Measurements from ENCODE around the gene MEOX1.

The MEOX1 gene

DNA sequence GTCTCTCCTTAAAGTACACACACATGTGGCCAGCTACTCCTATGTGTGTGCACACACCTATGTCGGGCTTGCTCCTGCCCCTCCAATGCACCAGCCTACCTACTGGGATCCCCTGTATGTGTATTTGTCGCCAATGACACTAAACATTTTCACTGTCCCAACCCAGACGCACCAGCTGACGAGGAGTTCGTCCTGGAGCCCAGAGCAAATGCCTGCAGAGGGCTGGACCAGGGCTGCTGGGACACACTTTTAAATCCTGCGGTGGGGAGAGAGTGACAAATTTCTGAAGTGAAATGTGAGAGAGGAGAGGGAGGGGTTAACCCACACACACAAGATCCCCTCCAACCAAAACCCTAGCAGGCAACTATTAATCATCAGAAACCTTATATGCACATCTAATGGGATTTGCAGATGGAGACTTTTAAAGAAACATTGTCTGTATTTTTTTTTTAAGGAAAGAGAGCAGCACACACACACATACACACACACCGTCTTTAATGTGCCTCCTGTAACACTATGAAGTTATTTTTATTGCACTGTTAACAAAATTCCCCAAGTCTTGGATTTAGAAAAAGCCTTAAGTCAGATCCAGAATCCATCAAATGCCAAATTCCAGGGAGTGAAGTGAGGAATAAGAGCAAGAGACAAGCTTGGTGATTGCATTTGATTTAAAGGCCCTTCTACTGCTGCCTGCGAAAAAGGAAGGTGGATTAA, at the start of gene MEOX1:
Gene MEOX1, minus strand, starts transcription at position 224 of the 714 bp plus-strand sequence. CDS start 388 bp downstream, outside the sequence.
- peak within 1 kb of the TSS; percentile 77 for H3K4me3 Mint-ChIP-seq
- no peaks in the 10 kb centered on the region for H3K27me3 Mint-ChIP-seq
- no peaks in the 10 kb centered on the region for H3K36me3 Mint-ChIP-seq
- peak within 1 kb of the TSS; percentile 81 for H3K27ac Mint-ChIP-seq
- H3K4me1 Mint-ChIP-seq = peaks cover 38% of the 10 kb centered on the region
- H3K9me3 Mint-ChIP-seq = no peaks in the 10 kb centered on the region

- H3K27me3 Mint-ChIP-seq = peaks cover 24% of the 10 kb centered on the region
Observed at GRCh38 chr17:43710101-43710500, 48.4 kb upstream of the MEOX1 start.

DNA sequence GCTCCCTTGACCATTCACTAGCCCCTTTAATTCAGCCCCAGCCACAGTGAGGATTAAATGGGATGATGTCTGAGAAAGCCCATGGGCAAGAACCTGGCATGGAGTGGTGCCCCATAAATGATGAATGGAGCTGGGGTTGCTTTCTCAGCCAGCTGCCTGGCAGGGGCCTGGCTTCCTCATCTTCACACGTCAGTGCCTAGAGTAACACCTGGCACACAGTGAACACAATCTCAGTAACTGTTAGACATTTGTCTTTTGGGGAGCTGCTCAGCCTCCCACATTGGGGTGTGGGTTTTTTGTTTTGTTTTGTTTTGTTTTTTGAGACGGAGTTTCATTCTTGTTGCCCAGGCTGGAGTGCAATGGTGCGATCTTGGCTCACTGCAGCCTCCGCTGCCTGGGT, 47.5 kb upstream of the MEOX1 start:
- Mint-ChIP-seq H3K27me3 (peaks cover 19% of the 10 kb centered on the region), H3K27ac (no peak overlapping the region), H3K4me1 (peaks cover 9% of the 10 kb centered on the region), H3K36me3 (no peaks in the 10 kb centered on the region), H3K9me3 (no peaks in the 10 kb centered on the region), H3K4me3 (no peak overlapping the region)

More at GRCh38 chr17:43710101-43710500, 48.4 kb upstream of the MEOX1 start:
- no peaks in the 10 kb centered on the region for H3K9me3 Mint-ChIP-seq
- peaks cover 14% of the 10 kb centered on the region for H3K4me1 Mint-ChIP-seq
- H3K4me3 Mint-ChIP-seq = no peak overlapping the region
- H3K27ac Mint-ChIP-seq = no peak overlapping the region
- H3K36me3 Mint-ChIP-seq = no peaks in the 10 kb centered on the region

DNA sequence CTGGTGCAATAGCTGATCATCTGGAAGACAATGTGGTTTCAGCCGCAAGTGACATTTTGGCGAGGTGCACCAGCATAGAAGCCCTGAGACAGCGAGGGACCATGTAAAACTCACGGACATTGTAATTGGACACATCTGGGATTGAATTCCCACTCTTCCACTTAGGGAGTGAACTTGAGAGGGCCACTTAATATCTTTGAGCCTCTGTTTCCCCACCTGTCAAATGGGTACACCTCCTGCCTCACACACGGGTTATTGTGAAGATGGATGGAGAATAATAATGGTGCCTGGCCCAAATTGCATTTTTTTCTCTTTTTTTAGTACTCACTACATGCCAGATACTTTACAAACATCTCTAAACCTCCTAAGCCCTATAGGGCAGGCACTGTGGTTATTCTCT, 45.5 kb upstream of the MEOX1 start:
- Mint-ChIP-seq H3K36me3 (no peaks in the 10 kb centered on the region), H3K27ac (no peak overlapping the region), H3K4me3 (no peak overlapping the region), H3K9me3 (no peaks in the 10 kb centered on the region), H3K4me1 (no peaks in the 10 kb centered on the region), H3K27me3 (peaks cover 8% of the 10 kb centered on the region)

- Mint-ChIP-seq H3K36me3 (no peaks in the 10 kb centered on the region), H3K9me3 (no peaks in the 10 kb centered on the region), H3K27me3 (peaks cover 6% of the 10 kb centered on the region), H3K4me1 (peaks cover 2% of the 10 kb centered on the region), H3K27ac (no peak overlapping the region), H3K4me3 (no peak overlapping the region)
Observed at GRCh38 chr17:43706235-43706634, 44.5 kb upstream of the MEOX1 start.

- H3K4me1 Mint-ChIP-seq = peaks cover 4% of the 10 kb centered on the region
- no peak overlapping the region for H3K27ac Mint-ChIP-seq
- peaks cover 6% of the 10 kb centered on the region for H3K27me3 Mint-ChIP-seq
- no peaks in the 10 kb centered on the region for H3K9me3 Mint-ChIP-seq
- no peaks in the 10 kb centered on the region for H3K36me3 Mint-ChIP-seq
- H3K4me3 Mint-ChIP-seq = no peak overlapping the region
Observed at GRCh38 chr17:43703630-43704029, 41.9 kb upstream of the MEOX1 start.

GRCh38 chr17:43702637-43703036, 40.9 kb upstream of the MEOX1 start:
- Mint-ChIP-seq H3K9me3 (no peaks in the 10 kb centered on the region), H3K36me3 (no peaks in the 10 kb centered on the region), H3K4me1 (peaks cover 4% of the 10 kb centered on the region), H3K4me3 (no peak overlapping the region), H3K27me3 (peaks cover 6% of the 10 kb centered on the region), H3K27ac (no peak overlapping the region)

DNA sequence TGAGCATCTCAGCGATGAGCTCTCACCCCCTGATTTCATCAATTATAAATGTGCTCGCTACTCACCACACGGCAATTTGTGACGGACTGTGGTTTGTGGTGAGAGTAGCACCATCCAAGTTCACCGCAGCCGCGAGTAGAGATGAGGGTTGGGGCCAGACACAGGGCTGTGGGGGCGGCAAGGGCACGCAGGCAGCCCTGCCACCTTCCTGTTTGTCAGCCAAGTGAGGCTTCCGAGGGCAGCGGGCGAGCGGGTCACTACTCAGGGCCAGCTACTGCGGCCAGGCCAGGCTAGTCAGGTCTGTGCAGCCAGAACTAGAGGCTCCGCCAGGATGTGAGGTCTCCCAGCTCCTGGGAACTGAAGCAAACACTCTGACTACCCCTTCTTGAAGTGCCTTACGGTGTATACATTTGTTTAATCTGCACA, 39.6 kb upstream of the MEOX1 start:
- Mint-ChIP-seq H3K27me3 (peaks cover 6% of the 10 kb centered on the region), H3K9me3 (no peaks in the 10 kb centered on the region), H3K27ac (peak overlapping the region; percentile 77), H3K36me3 (no peaks in the 10 kb centered on the region), H3K4me1 (peaks cover 4% of the 10 kb centered on the region), H3K4me3 (no peak overlapping the region)

- Mint-ChIP-seq H3K27me3 (peaks cover 6% of the 10 kb centered on the region), H3K4me1 (peaks cover 4% of the 10 kb centered on the region), H3K27ac (no peak overlapping the region)
Observed at GRCh38 chr17:43699438-43699756, 37.7 kb upstream of the MEOX1 start.

DNA sequence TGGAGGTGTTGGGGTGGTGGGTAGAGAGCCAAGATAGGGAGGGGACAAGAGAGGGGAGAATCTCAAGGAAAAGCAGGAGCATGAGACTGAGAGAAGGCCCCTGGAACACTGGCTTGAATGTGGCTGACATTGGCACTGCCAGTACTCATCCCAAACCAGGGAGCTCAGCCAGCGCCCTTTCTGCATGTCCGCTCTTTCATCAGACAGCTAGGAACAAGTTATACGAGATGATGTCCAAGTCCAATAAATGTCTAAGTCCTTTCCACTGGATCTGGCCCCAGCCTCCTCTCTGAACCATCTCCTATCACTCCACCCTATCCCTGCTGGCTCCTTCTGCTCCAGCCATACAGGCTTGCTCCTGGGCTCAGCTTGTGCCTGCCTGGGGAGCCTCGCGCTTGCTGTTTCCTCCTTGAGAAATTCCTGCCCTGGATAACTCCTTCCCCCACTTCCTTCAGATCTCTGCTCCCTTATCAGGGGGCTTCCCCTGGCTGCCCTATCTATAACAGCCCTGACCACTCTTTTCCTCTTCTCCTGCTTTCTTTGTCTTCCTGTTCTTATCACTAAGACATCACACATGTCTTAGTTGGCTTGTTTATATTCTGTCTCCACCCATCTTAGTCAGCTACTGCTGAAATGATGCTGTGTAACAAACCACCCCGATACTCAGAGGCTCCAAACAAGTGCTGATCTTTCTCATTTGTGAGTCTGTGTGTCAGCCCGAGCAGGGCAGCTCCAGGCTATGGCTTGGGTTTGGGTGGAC, 37.1 kb upstream of the MEOX1 start:
- H3K36me3 Mint-ChIP-seq = no peaks in the 10 kb centered on the region
- H3K4me3 Mint-ChIP-seq = no peak overlapping the region
- H3K4me1 Mint-ChIP-seq = peaks cover 4% of the 10 kb centered on the region
- H3K27me3 Mint-ChIP-seq = peaks cover 7% of the 10 kb centered on the region
- H3K9me3 Mint-ChIP-seq = no peaks in the 10 kb centered on the region
- no peak overlapping the region for H3K27ac Mint-ChIP-seq

More at GRCh38 chr17:43699438-43699756, 37.7 kb upstream of the MEOX1 start:
- Mint-ChIP-seq H3K4me3 (no peak overlapping the region), H3K36me3 (no peaks in the 10 kb centered on the region), H3K9me3 (no peaks in the 10 kb centered on the region)

DNA sequence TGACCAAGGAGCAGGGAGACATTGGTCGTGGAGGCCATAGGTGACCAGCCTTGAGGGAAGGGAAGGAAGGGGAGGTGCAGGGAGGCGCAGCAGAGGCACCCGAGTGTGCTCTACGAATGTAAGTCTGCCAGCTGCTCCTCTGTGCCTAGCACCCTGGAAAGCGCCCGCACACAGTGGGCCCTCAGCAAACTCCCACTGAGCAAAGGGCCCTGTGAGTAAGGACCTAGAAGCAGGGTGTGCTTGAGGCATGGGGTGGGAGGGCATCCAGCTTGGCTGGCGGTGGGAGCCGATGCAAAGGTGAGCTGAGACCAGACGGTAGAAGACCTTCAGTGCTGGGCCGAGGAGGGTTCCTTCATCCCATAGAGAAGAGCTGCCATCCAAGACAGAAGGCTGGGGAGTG, 36.2 kb upstream of the MEOX1 start:
- Mint-ChIP-seq H3K27me3 (peaks cover 7% of the 10 kb centered on the region), H3K4me3 (no peak overlapping the region), H3K9me3 (no peaks in the 10 kb centered on the region), H3K4me1 (peaks cover 4% of the 10 kb centered on the region), H3K36me3 (no peaks in the 10 kb centered on the region), H3K27ac (no peak overlapping the region)

- Mint-ChIP-seq H3K27me3 (peaks cover 7% of the 10 kb centered on the region), H3K36me3 (no peaks in the 10 kb centered on the region), H3K9me3 (no peaks in the 10 kb centered on the region), H3K27ac (no peak overlapping the region), H3K4me1 (peaks cover 4% of the 10 kb centered on the region), H3K4me3 (no peak overlapping the region)
Observed at GRCh38 chr17:43696891-43697290, 35.2 kb upstream of the MEOX1 start.

DNA sequence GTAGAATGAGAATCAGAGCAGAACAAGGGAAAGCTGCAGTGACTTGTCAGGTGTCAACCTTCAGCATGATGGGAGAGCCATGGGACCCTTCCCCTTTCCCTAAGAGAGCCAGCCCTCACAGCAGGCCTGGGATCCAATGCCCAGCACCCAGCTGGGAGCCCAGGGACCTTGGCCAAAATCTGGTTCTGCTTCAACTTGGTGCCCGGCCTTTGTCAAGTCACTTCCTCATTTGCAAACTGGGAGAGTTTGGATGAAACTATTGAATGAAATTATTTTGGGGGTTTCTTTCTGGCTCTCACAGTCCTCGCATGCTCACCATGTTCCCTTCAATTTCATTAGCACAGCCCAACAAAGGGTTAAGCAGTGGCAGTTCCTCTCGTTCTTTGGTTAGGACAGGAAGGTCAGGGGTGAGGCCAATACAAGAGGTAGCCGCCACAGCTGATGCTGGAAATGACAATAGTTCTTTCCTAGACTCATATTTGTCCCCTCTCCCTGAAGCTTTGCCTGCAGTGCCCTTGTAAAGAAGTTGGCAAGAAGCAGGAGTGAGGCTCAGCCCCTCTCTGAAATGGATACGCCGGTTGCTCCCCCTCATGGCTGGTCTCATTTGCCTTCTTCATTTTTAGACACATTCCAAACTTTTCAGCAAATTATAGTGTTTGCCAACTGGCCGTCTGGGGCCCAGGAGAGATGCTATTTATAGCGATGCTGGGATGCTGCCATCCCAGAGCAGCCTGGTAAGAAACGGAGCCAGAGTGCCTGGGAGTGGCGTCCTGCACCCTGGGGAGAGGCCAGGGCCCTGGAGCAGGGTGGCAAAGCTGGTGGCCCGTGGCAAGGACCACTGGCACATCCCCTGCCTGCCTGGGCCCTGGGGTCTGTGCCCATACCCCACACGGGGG, 34.5 kb upstream of the MEOX1 start:
- H3K27ac Mint-ChIP-seq = no peak overlapping the region
- no peak overlapping the region for H3K4me3 Mint-ChIP-seq
- H3K36me3 Mint-ChIP-seq = no peaks in the 10 kb centered on the region
- H3K9me3 Mint-ChIP-seq = no peaks in the 10 kb centered on the region
- H3K4me1 Mint-ChIP-seq = peaks cover 1% of the 10 kb centered on the region
- H3K27me3 Mint-ChIP-seq = peaks cover 7% of the 10 kb centered on the region

DNA sequence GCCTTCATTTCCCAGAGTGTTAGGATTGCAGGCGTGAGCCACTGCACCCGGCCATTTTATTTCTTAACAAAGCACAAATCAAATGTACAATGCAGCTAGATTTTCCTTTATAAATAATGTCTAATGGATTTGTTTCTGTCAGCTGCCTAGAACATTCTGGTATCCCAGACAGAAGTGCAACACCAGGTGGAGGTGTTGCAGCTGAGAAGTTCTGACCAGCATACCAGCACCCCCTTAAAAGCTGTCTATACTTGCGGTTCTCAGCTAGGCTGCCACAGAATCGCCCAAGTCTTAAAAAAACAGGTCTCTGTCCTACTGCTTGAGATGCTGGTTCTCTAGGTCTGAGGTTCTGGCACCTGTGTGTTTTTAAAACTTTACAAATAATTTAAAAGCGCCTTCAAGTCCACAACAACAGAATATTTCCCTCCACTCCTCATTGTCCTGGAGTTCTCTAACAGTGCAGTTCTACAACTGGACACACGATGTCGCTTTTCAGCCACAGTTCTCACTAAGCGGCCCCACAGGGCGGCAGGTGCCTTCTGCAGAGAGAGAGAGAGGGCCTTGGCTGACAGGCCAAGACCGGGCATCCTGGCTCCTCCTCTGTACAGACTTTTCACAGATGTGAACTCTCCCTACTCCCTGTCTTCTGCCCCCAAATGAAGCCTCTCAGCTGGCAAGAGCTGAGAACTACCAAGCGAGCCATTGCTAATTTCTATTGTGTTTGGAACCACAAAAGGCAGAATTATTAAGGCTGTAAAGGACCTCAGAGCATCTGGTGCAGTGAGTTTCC, 32.6 kb upstream of the MEOX1 start:
- no peaks in the 10 kb centered on the region for H3K36me3 Mint-ChIP-seq
- H3K27me3 Mint-ChIP-seq = peaks cover 3% of the 10 kb centered on the region
- H3K4me3 Mint-ChIP-seq = no peak overlapping the region
- H3K4me1 Mint-ChIP-seq = no peaks in the 10 kb centered on the region
- H3K27ac Mint-ChIP-seq = no peak overlapping the region
- H3K9me3 Mint-ChIP-seq = no peaks in the 10 kb centered on the region

DNA sequence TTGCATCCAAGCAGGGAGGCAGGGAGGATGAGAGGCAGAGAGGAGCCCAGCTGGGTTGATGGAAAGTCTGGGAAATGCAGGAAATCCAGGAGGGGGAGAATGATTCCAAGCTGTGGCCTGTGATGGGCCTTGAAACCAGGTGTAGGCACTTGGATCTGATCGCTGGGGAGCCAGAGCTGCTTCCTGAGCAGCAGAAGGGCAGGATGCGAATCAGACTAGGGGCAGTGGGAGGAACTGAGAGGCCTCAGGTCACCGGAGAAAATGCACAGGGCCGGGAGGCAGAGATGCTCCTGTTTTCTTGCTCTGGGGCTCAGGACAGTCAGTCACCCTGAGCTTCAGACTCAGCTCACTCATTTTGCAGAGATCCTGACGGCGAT, 29.6 kb upstream of the MEOX1 start:
- H3K4me3 Mint-ChIP-seq = no peak overlapping the region
- H3K36me3 Mint-ChIP-seq = no peaks in the 10 kb centered on the region
- H3K27ac Mint-ChIP-seq = no peak overlapping the region
- H3K9me3 Mint-ChIP-seq = no peaks in the 10 kb centered on the region
- H3K27me3 Mint-ChIP-seq = peaks cover 1% of the 10 kb centered on the region
- no peaks in the 10 kb centered on the region for H3K4me1 Mint-ChIP-seq
